Activated T-cell treated with anti-CD3 and anti-CD28 coated beads for 4 hours (primary cell): ENCODE data around the gene KPNA3.
"Not testable (repeated sequence)": the region's sequence is repeated elsewhere in the genome, so short reads cannot be mapped to it uniquely, and the experiment has no call there.

ENCODE experiments used
- DNase-seq: peaks from one replicate; pipeline ENCODE4 v3.0.0-alpha.2; 2020

Gene KPNA3

GRCh38 chr13:49806126-49806536, 13.6 kb upstream of the KPNA3 start:
- no peak for DNase-seq

- not testable (repeated sequence) for DNase-seq
Measured at GRCh38 chr13:49803047-49803446, 10.6 kb upstream of the KPNA3 start.

- DNase-seq = no peak
Measured at GRCh38 chr13:49802426-49802825, 9.9 kb upstream of the KPNA3 start.

GRCh38 chr13:49791711-49792549, 552 bp downstream of the KPNA3 start:
- DNase-seq = peak; percentile 27

DNA sequence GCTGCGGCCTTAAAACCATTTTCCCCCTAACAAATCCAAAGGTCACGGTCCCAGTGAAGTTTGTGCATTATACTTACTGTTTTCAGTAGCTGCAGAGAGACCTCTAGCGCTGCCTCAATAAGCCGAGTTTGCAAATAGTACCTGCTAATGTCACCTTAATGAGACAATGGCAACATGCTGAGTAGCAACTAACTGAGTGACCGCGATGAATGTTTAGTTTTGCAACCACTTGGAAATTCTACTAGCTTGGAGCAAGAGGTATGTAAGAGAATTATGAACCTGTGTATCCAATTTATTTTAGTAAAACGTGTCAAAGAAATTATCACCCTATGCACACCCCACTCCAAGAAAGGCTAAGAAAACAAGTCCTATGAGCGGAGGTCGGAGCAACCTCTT, 1.2 kb downstream of the KPNA3 start:
- peak; percentile 5 for DNase-seq

- no peak for DNase-seq
Measured at GRCh38 chr13:49789968-49790367, 2.5 kb downstream of the KPNA3 start.

- no peak for DNase-seq
Measured at GRCh38 chr13:49786401-49787008, 6.0 kb downstream of the KPNA3 start.

GRCh38 chr13:49784886-49785570, 7.5 kb downstream of the KPNA3 start:
- no peak for DNase-seq

GRCh38 chr13:49783865-49784264, 8.6 kb downstream of the KPNA3 start:
- DNase-seq = no peak

DNA sequence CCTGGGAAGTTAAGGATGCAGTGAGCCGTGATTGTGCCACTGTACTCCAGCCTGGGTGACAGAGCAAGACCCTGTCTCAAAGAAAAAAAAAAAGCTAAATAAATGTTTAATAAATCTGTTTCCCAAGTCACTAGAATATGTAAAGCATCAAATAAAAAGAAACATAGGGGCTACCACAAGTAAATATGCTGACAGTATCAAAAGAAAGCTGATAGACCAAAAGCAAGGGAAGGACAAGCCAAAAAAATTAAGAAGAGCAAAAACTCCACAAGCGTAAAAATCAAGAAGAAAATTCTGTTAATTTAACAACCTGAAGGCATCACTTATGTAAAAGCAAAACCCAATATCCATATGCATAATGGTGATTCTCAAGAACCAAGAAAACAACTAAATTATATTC, 9.7 kb downstream of the KPNA3 start:
- no peak for DNase-seq

DNA sequence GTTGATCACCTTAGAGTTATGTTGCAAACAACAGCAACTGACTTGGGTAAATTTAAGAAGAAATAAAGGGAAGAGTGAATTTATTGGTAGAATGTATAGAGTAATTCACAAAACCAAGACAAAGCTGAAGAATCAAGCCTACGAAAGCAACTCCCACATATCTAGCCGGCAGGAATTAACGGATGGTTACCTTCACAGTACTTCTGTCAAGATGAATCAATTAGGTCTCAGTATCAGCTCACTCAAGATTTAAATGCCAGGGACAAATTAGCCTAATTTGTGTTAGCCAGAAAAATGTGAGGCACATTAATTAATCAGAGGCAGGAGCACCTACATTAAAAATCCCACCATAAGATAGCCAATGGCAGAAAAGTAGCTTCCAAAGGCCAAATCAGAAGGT, 10.7 kb downstream of the KPNA3 start:
- no peak for DNase-seq

- DNase-seq = no peak
Measured at GRCh38 chr13:49779721-49780120, 12.8 kb downstream of the KPNA3 start.

GRCh38 chr13:49777746-49778614, 14.5 kb downstream of the KPNA3 start:
- DNase-seq = no peak

DNA sequence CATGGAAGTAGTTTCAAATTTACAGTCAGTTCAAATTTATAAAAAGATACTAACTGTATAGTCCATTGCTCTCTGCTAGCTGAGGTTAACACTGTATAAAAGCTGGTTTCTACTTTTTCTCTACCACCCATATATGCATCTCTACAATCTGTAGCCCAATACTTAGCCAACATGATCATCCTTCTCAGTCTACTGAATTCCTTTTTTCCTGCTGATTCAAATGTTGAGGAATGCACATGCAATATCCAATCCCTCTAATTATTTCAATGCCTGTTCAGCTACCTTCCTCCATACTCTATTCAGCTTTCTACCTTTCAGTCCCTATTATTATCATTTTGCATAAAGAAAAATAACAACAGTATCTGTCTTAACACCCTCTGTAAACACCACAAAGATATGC, 15.6 kb downstream of the KPNA3 start:
- DNase-seq = no peak

- DNase-seq = no peak
Measured at GRCh38 chr13:49774376-49775005, 18.0 kb downstream of the KPNA3 start.

DNA sequence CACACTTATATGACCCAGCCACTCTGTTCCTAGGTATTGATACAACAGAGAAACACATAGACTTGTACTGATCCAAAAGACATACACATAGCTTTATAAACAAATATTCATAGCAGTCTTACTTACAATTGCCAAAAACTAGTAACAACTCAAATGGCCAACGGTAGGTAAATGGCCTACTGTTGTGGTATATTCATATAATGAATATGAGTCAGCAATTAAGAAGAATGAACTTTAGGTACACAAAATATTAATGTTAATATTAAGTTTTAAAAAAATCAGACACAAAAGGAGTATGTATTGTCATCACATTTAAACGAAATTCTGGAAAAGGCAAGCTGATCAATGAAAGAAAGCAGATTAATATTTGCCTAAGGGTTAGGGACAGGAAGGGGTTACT, 19.7 kb downstream of the KPNA3 start:
- DNase-seq = no peak

GRCh38 chr13:49761811-49762210, 30.7 kb downstream of the KPNA3 start:
- DNase-seq = not testable (repeated sequence)

GRCh38 chr13:49760558-49760957, 31.9 kb downstream of the KPNA3 start:
- no peak for DNase-seq

GRCh38 chr13:49759503-49759902, 33.0 kb downstream of the KPNA3 start:
- DNase-seq = no peak

DNA sequence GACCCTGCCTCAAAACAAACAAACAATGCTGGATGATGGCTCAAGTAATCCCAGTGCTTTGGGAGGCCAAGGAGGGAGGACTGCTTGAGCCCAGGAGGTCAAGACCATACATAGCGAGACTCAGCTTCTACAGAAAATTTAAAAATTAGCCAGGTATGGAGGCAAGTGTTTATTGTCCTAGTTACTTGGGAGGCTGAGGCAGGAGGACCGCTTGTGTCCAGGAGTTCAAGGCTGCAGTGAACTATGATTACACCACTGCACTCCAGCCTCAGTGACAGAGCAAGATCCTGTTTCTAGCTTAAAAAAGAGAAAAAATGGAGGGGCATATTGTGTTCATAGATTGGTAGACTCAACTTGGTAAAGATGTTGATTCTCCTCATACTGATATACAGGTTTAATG, 36.2 kb downstream of the KPNA3 start:
- DNase-seq = no peak

GRCh38 chr13:49754146-49754545, 38.3 kb downstream of the KPNA3 start:
- no peak for DNase-seq

GRCh38 chr13:49749848-49750247, 42.6 kb downstream of the KPNA3 start:
- DNase-seq = no peak

GRCh38 chr13:49746111-49746510, 46.4 kb downstream of the KPNA3 start:
- no peak for DNase-seq
